ENCODE data around the gene NHLRC4. TPM values are rescaled to one million over a fixed set of nuclear protein-coding genes. Genes with fewer than 3 reads are reported as not detected.

NHLRC4 gene
- total RNA-seq, 1 experiment from 2014 or later = 0.92 TPM

DNA sequence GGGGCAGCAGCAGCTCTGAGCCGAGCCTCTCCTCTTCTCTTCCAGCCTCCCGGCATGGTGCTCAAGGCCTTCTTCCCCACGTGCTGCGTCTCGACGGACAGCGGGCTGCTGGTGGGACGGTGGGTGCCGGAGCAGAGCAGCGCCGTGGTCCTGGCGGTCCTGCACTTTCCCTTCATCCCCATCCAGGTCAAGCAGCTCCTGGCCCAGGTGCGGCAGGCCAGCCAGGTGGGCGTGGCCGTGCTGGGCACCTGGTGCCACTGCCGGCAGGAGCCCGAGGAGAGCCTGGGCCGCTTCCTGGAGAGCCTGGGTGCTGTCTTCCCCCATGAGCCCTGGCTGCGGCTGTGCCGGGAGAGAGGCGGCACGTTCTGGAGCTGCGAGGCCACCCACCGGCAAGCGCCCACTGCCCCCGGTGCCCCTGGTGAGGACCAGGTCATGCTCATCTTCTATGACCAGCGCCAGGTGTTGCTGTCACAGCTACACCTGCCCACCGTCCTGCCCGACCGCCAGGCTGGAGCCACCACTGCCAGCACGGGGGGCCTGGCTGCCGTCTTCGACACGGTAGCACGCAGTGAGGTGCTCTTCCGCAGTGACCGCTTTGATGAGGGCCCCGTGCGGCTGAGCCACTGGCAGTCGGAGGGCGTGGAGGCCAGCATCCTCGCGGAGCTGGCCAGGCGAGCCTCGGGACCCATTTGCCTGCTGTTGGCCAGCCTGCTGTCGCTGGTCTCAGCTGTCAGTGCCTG is 7.4 kb downstream of the NHLRC4 start:
- no peaks in the 10 kb centered on the region for H3K36me3 Mint-ChIP-seq
- peaks cover 15% of the 10 kb centered on the region for H3K4me1 Mint-ChIP-seq
- no peak overlapping the region for H3K4me3 Mint-ChIP-seq
- ChIA-PET POLR2A (no interaction called here), CTCF (no interaction called here)
- no peaks in the 10 kb centered on the region for H3K9me3 Mint-ChIP-seq
- no peak for TF ChIP-seq NFE2L1 (CRISPR knock-in tag; IDR thresholded peaks at IDR 0.05)
- TF ChIP-seq, protein P1, sequence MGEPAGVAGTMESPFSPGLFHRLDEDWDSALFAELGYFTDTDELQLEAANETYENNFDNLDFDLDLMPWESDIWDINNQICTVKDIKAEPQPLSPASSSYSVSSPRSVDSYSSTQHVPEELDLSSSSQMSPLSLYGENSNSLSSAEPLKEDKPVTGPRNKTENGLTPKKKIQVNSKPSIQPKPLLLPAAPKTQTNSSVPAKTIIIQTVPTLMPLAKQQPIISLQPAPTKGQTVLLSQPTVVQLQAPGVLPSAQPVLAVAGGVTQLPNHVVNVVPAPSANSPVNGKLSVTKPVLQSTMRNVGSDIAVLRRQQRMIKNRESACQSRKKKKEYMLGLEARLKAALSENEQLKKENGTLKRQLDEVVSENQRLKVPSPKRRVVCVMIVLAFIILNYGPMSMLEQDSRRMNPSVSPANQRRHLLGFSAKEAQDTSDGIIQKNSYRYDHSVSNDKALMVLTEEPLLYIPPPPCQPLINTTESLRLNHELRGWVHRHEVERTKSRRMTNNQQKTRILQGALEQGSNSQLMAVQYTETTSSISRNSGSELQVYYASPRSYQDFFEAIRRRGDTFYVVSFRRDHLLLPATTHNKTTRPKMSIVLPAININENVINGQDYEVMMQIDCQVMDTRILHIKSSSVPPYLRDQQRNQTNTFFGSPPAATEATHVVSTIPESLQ (CRISPR knock-in tag; IDR thresholded peaks at IDR 0.05) = no peak
- TF ChIP-seq, protein P2, sequence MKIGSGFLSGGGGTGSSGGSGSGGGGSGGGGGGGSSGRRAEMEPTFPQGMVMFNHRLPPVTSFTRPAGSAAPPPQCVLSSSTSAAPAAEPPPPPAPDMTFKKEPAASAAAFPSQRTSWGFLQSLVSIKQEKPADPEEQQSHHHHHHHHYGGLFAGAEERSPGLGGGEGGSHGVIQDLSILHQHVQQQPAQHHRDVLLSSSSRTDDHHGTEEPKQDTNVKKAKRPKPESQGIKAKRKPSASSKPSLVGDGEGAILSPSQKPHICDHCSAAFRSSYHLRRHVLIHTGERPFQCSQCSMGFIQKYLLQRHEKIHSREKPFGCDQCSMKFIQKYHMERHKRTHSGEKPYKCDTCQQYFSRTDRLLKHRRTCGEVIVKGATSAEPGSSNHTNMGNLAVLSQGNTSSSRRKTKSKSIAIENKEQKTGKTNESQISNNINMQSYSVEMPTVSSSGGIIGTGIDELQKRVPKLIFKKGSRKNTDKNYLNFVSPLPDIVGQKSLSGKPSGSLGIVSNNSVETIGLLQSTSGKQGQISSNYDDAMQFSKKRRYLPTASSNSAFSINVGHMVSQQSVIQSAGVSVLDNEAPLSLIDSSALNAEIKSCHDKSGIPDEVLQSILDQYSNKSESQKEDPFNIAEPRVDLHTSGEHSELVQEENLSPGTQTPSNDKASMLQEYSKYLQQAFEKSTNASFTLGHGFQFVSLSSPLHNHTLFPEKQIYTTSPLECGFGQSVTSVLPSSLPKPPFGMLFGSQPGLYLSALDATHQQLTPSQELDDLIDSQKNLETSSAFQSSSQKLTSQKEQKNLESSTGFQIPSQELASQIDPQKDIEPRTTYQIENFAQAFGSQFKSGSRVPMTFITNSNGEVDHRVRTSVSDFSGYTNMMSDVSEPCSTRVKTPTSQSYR (CRISPR knock-in tag; IDR thresholded peaks at IDR 0.05) = no peak
- no peak for TF ChIP-seq ATF1 (CRISPR knock-in tag; IDR thresholded peaks at IDR 0.05)
- TF ChIP-seq, protein P3, sequence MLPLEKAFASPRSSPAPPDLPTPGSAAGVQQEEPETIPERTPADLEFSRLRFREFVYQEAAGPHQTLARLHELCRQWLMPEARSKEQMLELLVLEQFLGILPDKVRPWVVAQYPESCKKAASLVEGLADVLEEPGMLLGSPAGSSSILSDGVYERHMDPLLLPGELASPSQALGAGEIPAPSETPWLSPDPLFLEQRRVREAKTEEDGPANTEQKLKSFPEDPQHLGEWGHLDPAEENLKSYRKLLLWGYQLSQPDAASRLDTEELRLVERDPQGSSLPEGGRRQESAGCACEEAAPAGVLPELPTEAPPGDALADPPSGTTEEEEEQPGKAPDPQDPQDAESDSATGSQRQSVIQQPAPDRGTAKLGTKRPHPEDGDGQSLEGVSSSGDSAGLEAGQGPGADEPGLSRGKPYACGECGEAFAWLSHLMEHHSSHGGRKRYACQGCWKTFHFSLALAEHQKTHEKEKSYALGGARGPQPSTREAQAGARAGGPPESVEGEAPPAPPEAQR (CRISPR knock-in tag; IDR thresholded peaks at IDR 0.05) = no peak
- no peak for TF ChIP-seq NFYB (CRISPR knock-in tag; conservative IDR thresholded peaks at IDR 0.05; ENCODE audit: low read depth)
- no peak for TF ChIP-seq HMGA2 (CRISPR knock-in tag; IDR thresholded peaks at IDR 0.05)
- TF ChIP-seq, protein P4, sequence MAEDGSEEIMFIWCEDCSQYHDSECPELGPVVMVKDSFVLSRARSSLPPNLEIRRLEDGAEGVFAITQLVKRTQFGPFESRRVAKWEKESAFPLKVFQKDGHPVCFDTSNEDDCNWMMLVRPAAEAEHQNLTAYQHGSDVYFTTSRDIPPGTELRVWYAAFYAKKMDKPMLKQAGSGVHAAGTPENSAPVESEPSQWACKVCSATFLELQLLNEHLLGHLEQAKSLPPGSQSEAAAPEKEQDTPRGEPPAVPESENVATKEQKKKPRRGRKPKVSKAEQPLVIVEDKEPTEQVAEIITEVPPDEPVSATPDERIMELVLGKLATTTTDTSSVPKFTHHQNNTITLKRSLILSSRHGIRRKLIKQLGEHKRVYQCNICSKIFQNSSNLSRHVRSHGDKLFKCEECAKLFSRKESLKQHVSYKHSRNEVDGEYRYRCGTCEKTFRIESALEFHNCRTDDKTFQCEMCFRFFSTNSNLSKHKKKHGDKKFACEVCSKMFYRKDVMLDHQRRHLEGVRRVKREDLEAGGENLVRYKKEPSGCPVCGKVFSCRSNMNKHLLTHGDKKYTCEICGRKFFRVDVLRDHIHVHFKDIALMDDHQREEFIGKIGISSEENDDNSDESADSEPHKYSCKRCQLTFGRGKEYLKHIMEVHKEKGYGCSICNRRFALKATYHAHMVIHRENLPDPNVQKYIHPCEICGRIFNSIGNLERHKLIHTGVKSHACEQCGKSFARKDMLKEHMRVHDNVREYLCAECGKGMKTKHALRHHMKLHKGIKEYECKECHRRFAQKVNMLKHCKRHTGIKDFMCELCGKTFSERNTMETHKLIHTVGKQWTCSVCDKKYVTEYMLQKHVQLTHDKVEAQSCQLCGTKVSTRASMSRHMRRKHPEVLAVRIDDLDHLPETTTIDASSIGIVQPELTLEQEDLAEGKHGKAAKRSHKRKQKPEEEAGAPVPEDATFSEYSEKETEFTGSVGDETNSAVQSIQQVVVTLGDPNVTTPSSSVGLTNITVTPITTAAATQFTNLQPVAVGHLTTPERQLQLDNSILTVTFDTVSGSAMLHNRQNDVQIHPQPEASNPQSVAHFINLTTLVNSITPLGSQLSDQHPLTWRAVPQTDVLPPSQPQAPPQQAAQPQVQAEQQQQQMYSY (CRISPR knock-in tag; IDR thresholded peaks at IDR 0.05) = no peak
- TF ChIP-seq, protein P5, sequence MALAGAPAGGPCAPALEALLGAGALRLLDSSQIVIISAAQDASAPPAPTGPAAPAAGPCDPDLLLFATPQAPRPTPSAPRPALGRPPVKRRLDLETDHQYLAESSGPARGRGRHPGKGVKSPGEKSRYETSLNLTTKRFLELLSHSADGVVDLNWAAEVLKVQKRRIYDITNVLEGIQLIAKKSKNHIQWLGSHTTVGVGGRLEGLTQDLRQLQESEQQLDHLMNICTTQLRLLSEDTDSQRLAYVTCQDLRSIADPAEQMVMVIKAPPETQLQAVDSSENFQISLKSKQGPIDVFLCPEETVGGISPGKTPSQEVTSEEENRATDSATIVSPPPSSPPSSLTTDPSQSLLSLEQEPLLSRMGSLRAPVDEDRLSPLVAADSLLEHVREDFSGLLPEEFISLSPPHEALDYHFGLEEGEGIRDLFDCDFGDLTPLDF (CRISPR knock-in tag; IDR thresholded peaks at IDR 0.05) = no peak
- no peak overlapping the region for H3K27ac Mint-ChIP-seq
- no peak for DNase-seq (ENCODE audit: low spot score)
- H3K27me3 Mint-ChIP-seq (ENCODE audit: low read depth) = no peaks in the 10 kb centered on the region; the same call in 1 of the 2 replicates
- ATAC-seq = no peak

DNA sequence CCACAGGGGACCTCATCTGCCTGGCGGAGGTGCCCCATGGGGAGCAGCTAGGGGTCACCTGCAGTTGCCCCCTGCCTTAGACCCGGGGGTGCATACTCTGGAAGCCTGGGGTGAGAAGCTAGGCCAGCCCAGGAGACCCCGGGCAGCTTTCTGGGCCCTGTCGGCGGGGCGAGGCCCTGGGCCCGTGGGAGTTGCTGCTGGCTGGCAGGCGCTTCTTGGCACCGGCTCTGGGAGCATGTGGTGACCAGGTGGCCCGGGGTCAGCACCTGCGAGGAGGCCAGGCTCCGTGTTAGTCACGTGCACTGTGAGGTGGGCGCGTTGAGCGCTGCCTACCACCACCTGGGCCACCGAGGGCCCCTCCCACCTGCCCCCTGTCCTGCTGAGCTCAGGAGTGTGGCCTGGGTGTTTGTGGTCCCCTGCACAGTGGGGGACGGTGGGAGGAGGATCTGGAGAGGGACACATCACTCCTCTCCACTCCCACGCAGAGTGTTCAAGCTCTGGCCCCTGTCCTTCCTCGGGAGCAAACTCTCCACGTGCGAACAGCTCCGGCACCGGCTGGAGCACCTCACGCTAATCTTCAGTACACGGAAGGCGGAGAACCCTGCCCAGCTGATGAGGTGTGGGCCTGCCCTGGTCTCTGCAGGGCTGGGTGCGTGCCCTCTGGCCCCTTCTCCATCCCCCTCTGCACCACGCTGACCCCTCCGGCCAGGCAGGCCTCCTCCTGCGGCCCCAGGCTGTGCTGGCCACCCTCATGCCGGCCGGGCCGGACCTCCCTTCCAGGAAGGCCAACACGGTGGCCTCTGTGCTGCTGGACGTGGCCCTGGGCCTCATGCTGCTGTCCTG is 8.8 kb downstream of the NHLRC4 start:
- TF ChIP-seq ETV6 (CRISPR knock-in tag; IDR thresholded peaks at IDR 0.05) = no peak
- TF ChIP-seq, protein P6, sequence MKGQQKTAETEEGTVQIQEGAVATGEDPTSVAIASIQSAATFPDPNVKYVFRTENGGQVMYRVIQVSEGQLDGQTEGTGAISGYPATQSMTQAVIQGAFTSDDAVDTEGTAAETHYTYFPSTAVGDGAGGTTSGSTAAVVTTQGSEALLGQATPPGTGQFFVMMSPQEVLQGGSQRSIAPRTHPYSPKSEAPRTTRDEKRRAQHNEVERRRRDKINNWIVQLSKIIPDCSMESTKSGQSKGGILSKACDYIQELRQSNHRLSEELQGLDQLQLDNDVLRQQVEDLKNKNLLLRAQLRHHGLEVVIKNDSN (CRISPR knock-in tag; IDR thresholded peaks at IDR 0.05) = no peak
- Mint-ChIP-seq H3K9me3 (no peaks in the 10 kb centered on the region), H3K27me3 (ENCODE audit: low read depth) (no peaks in the 10 kb centered on the region), H3K4me3 (no peak overlapping the region), H3K36me3 (no peaks in the 10 kb centered on the region), H3K4me1 (peaks cover 13% of the 10 kb centered on the region), H3K27ac (no peak overlapping the region)
- DNase-seq (ENCODE audit: low spot score) (no peak), ATAC-seq (no peak)
- ChIA-PET POLR2A (no interaction called here), CTCF (interaction anchor here (0.7 to 2.4 kb wide), 4 partner anchors 12 to 184 kb away, joined by 4 to 11 read pairs (median 5); partner anchors contain the start of gene RHOT2)

Measured in WTC11 (cell line).